ENCODE measurements around the gene OLFML1. TPM values are rescaled to one million over a fixed set of nuclear protein-coding genes. Genes with fewer than 3 reads are reported as not detected.

OLFML1 gene
- total RNA-seq, 4 donors from 2014 or later: 5.0 to 111 (median 23.8) TPM

DNA sequence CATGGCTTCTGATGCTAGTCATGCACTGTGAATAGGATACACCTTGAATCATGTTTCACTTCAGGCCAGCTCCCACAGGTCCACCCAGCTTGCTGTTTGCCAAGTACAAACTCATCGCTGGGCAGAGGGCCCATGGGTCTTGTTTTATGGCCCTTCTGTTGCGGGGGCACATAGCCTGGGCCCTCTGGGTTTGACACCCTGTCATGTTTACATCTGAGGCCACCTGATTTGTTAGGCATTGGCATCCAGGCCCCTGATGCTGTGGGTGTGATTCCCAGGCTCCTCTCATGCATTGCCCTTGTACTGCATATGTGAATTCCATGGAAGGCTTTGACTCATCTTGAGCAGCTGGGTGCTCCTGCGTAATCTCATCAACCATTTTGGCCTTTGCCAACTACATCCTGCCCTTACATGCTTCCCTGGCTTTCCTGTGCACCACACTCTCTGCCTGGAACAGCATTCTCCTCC lies 61.1 kb downstream of the OLFML1 start:
- H3K4me1 ChIP-seq: no peaks in the 10 kb centered on the region
- no peak for TF ChIP-seq CTCF (IDR thresholded peaks at IDR 0.05)
- no peak for TF ChIP-seq POLR2A (IDR thresholded peaks at IDR 0.05)
- H3K27ac ChIP-seq: peak overlapping the region; percentile 7 to 26
- H3K4me3 ChIP-seq: no peak overlapping the region
- no peaks in the 10 kb centered on the region for H3K9me3 ChIP-seq
- no peaks in the 10 kb centered on the region for H3K27me3 ChIP-seq
- intact Hi-C loops (cut with DNase I; ENCODE audit: low total_unique reads): no loop called here
- H3K36me3 ChIP-seq: no peaks in the 10 kb centered on the region
- DNase-seq: peak; percentile 24 to 44

DNA sequence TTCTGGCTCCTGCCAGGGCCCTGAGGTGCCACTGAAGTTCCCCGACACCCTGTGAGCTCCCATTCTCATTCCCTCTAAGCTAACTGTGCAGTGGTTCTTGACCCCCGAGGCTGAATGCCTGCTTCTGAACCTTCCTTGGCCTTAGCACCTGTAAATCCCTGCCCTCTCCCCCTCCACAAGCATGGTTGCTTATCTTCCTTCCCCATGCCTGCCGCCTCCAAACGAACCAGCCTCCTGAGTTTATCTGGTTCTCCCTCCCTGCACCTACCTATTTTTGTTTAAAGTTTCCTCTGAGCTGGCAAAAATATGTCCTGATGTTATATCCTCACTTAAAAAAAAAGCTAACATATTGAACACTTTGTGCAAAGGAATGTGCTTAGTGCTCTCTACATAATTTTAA lies 62.4 kb downstream of the OLFML1 start:
- Histone ChIP-seq H3K9me3 (no peaks in the 10 kb centered on the region), H3K4me3 (no peak overlapping the region), H3K27ac (no peak overlapping the region), H3K36me3 (no peaks in the 10 kb centered on the region), H3K27me3 (no peaks in the 10 kb centered on the region), H3K4me1 (no peaks in the 10 kb centered on the region)
- intact Hi-C loops (cut with DNase I; ENCODE audit: low total_unique reads): no loop called here
- DNase-seq: no peak
- TF ChIP-seq CTCF (IDR thresholded peaks at IDR 0.05): no peak
- no peak for TF ChIP-seq POLR2A (IDR thresholded peaks at IDR 0.05)

GRCh38 chr11:7548659-7549274 lies 63.5 kb downstream of the OLFML1 start:
- TF ChIP-seq CTCF (IDR thresholded peaks at IDR 0.05) (peak in 1 of 4 experiments; percentile 8), POLR2A (IDR thresholded peaks at IDR 0.05) (no peak)
- no peak for DNase-seq
- Histone ChIP-seq H3K36me3 (no peaks in the 10 kb centered on the region), H3K4me3 (no peak overlapping the region), H3K9me3 (no peaks in the 10 kb centered on the region), H3K27me3 (no peaks in the 10 kb centered on the region), H3K4me1 (no peaks in the 10 kb centered on the region), H3K27ac (no peak overlapping the region)
- intact Hi-C loops (cut with DNase I; ENCODE audit: low total_unique reads): no loop called here

GRCh38 chr11:7549681-7550080 lies 64.4 kb downstream of the OLFML1 start:
- TF ChIP-seq CTCF (IDR thresholded peaks at IDR 0.05): no peak
- no peak for TF ChIP-seq POLR2A (IDR thresholded peaks at IDR 0.05)

DNA sequence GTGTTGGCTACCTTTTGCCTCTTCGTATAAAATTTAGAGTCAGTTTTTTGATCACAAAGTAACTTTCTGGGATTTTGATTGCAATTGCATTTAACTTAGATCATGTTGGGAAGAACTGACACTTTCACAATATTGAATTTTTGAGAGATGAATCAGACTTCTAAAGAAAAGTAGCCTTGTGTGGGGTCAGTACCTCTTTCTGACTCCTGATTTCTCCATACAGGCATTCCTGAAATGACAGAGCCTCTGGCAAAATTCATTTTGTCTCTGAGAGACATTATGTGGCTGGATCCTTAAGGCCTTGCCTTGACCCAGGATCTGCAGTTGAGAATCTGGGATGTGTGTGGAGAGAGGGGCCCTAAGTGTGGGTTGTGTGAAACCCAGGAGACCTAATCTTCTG lies 66.3 kb downstream of the OLFML1 start:
- no peaks in the 10 kb centered on the region for H3K27me3 ChIP-seq
- no peak for TF ChIP-seq CTCF (IDR thresholded peaks at IDR 0.05)
- no peak for TF ChIP-seq POLR2A (IDR thresholded peaks at IDR 0.05)
- H3K27ac ChIP-seq: no peak overlapping the region
- intact Hi-C loops (cut with DNase I; ENCODE audit: low total_unique reads): no loop called here
- H3K4me3 ChIP-seq: no peak overlapping the region
- H3K36me3 ChIP-seq: no peaks in the 10 kb centered on the region
- no peaks in the 10 kb centered on the region for H3K4me1 ChIP-seq
- H3K9me3 ChIP-seq: no peaks in the 10 kb centered on the region
- DNase-seq: no peak

More at GRCh38 chr11:7549681-7550080, 64.4 kb downstream of the OLFML1 start:
- Histone ChIP-seq H3K4me3 (no peak overlapping the region), H3K4me1 (no peaks in the 10 kb centered on the region), H3K27me3 (no peaks in the 10 kb centered on the region), H3K27ac (no peak overlapping the region), H3K9me3 (no peaks in the 10 kb centered on the region), H3K36me3 (no peaks in the 10 kb centered on the region)
- intact Hi-C loops (cut with DNase I; ENCODE audit: low total_unique reads): no loop called here
- no peak for DNase-seq

All from uterus (tissue), 4 donors.